ENCODE data around the gene FMNL3.

FMNL3 gene

GRCh38 chr12:49698619-49699545 lies 8.3 kb downstream of the FMNL3 start:
- peaks cover 19% of the 10 kb centered on the region for H3K4me1 ChIP-seq (ENCODE audit: control insufficient read depth, insufficient read depth, low read length, poor library complexity, severe bottlenecking)
- H3K9me3 ChIP-seq (ENCODE audit: control insufficient read depth, low read length), result no peaks in the 10 kb centered on the region
- H3K4me3 ChIP-seq (ENCODE audit: insufficient read depth, low read depth, low read length, poor library complexity, severe bottlenecking), result peak overlapping the region; percentile 22
- no peaks in the 10 kb centered on the region for H3K36me3 ChIP-seq (ENCODE audit: control insufficient read depth, insufficient read depth, low read length)
- no peaks in the 10 kb centered on the region for H3K27me3 ChIP-seq (replicated peaks; ENCODE audit: control insufficient read depth, insufficient read depth, low read length, poor library complexity, severe bottlenecking)
- peak in 1 of 3 donors; percentile 7 for DNase-seq
- H3K27ac ChIP-seq (ENCODE audit: insufficient read depth, low read length, poor library complexity, severe bottlenecking), result peak overlapping the region; percentile 2

- H3K4me1 ChIP-seq (ENCODE audit: control insufficient read depth, insufficient read depth, low read length, poor library complexity, severe bottlenecking), result peaks cover 13% of the 10 kb centered on the region
- no peak for DNase-seq
- H3K36me3 ChIP-seq (ENCODE audit: control insufficient read depth, insufficient read depth, low read length), result no peaks in the 10 kb centered on the region
- H3K27me3 ChIP-seq (replicated peaks; ENCODE audit: control insufficient read depth, insufficient read depth, low read length, poor library complexity, severe bottlenecking), result no peaks in the 10 kb centered on the region
- H3K4me3 ChIP-seq (ENCODE audit: insufficient read depth, low read depth, low read length, poor library complexity, severe bottlenecking), result no peak overlapping the region
- H3K9me3 ChIP-seq (ENCODE audit: control insufficient read depth, low read length), result no peaks in the 10 kb centered on the region
- H3K27ac ChIP-seq (ENCODE audit: insufficient read depth, low read length, poor library complexity, severe bottlenecking), result no peak overlapping the region
These were observed 9.4 kb downstream of the FMNL3 start for GRCh38 chr12:49697808-49698207.

GRCh38 chr12:49696723-49697122 lies 10.5 kb downstream of the FMNL3 start:
- Histone ChIP-seq H3K4me3 (ENCODE audit: insufficient read depth, low read depth, low read length, poor library complexity, severe bottlenecking) (no peak overlapping the region), H3K27me3 (replicated peaks; ENCODE audit: control insufficient read depth, insufficient read depth, low read length, poor library complexity, severe bottlenecking) (no peaks in the 10 kb centered on the region), H3K4me1 (ENCODE audit: control insufficient read depth, insufficient read depth, low read length, poor library complexity, severe bottlenecking) (peaks cover 13% of the 10 kb centered on the region), H3K27ac (ENCODE audit: insufficient read depth, low read length, poor library complexity, severe bottlenecking) (no peak overlapping the region), H3K9me3 (ENCODE audit: control insufficient read depth, low read length) (no peaks in the 10 kb centered on the region), H3K36me3 (ENCODE audit: control insufficient read depth, insufficient read depth, low read length) (no peaks in the 10 kb centered on the region)
- DNase-seq, result no peak

GRCh38 chr12:49693931-49694444 lies 13.2 kb downstream of the FMNL3 start:
- Histone ChIP-seq H3K4me1 (ENCODE audit: control insufficient read depth, insufficient read depth, low read length, poor library complexity, severe bottlenecking) (peaks cover 15% of the 10 kb centered on the region), H3K4me3 (ENCODE audit: insufficient read depth, low read depth, low read length, poor library complexity, severe bottlenecking) (no peak overlapping the region), H3K36me3 (ENCODE audit: control insufficient read depth, insufficient read depth, low read length) (no peaks in the 10 kb centered on the region), H3K9me3 (ENCODE audit: control insufficient read depth, low read length) (no peaks in the 10 kb centered on the region), H3K27ac (ENCODE audit: insufficient read depth, low read length, poor library complexity, severe bottlenecking) (no peak overlapping the region), H3K27me3 (replicated peaks; ENCODE audit: control insufficient read depth, insufficient read depth, low read length, poor library complexity, severe bottlenecking) (no peaks in the 10 kb centered on the region)
- DNase-seq, result no peak

- no peak for DNase-seq
- Histone ChIP-seq H3K4me1 (ENCODE audit: control insufficient read depth, insufficient read depth, low read length, poor library complexity, severe bottlenecking) (peaks cover 7% of the 10 kb centered on the region), H3K27me3 (replicated peaks; ENCODE audit: control insufficient read depth, insufficient read depth, low read length, poor library complexity, severe bottlenecking) (no peaks in the 10 kb centered on the region), H3K27ac (ENCODE audit: insufficient read depth, low read length, poor library complexity, severe bottlenecking) (no peak overlapping the region), H3K4me3 (ENCODE audit: insufficient read depth, low read depth, low read length, poor library complexity, severe bottlenecking) (no peak overlapping the region), H3K9me3 (ENCODE audit: control insufficient read depth, low read length) (no peaks in the 10 kb centered on the region), H3K36me3 (ENCODE audit: control insufficient read depth, insufficient read depth, low read length) (no peaks in the 10 kb centered on the region)
These were observed 14.4 kb downstream of the FMNL3 start for GRCh38 chr12:49692851-49693250.

- no peaks in the 10 kb centered on the region for H3K9me3 ChIP-seq (ENCODE audit: control insufficient read depth, low read length)
- no peak overlapping the region for H3K27ac ChIP-seq (ENCODE audit: insufficient read depth, low read length, poor library complexity, severe bottlenecking)
These were observed 17.4 kb downstream of the FMNL3 start for GRCh38 chr12:49689785-49690184.

GRCh38 chr12:49689237-49689636 lies 18.0 kb downstream of the FMNL3 start:
- DNase-seq, result no peak
- Histone ChIP-seq H3K4me1 (ENCODE audit: control insufficient read depth, insufficient read depth, low read length, poor library complexity, severe bottlenecking) (peaks cover 7% of the 10 kb centered on the region), H3K27me3 (replicated peaks; ENCODE audit: control insufficient read depth, insufficient read depth, low read length, poor library complexity, severe bottlenecking) (no peaks in the 10 kb centered on the region), H3K9me3 (ENCODE audit: control insufficient read depth, low read length) (no peaks in the 10 kb centered on the region), H3K36me3 (ENCODE audit: control insufficient read depth, insufficient read depth, low read length) (no peaks in the 10 kb centered on the region), H3K27ac (ENCODE audit: insufficient read depth, low read length, poor library complexity, severe bottlenecking) (no peak overlapping the region), H3K4me3 (ENCODE audit: insufficient read depth, low read depth, low read length, poor library complexity, severe bottlenecking) (no peak overlapping the region)

More at GRCh38 chr12:49689785-49690184, 17.4 kb downstream of the FMNL3 start:
- Histone ChIP-seq H3K36me3 (ENCODE audit: control insufficient read depth, insufficient read depth, low read length) (no peaks in the 10 kb centered on the region), H3K4me3 (ENCODE audit: insufficient read depth, low read depth, low read length, poor library complexity, severe bottlenecking) (no peak overlapping the region), H3K27me3 (replicated peaks; ENCODE audit: control insufficient read depth, insufficient read depth, low read length, poor library complexity, severe bottlenecking) (no peaks in the 10 kb centered on the region), H3K4me1 (ENCODE audit: control insufficient read depth, insufficient read depth, low read length, poor library complexity, severe bottlenecking) (peaks cover 7% of the 10 kb centered on the region)
- DNase-seq, result no peak

- Histone ChIP-seq H3K4me1 (ENCODE audit: control insufficient read depth, insufficient read depth, low read length, poor library complexity, severe bottlenecking) (peaks cover 7% of the 10 kb centered on the region), H3K36me3 (ENCODE audit: control insufficient read depth, insufficient read depth, low read length) (no peaks in the 10 kb centered on the region), H3K4me3 (ENCODE audit: insufficient read depth, low read depth, low read length, poor library complexity, severe bottlenecking) (no peak overlapping the region), H3K27ac (ENCODE audit: insufficient read depth, low read length, poor library complexity, severe bottlenecking) (no peak overlapping the region), H3K27me3 (replicated peaks; ENCODE audit: control insufficient read depth, insufficient read depth, low read length, poor library complexity, severe bottlenecking) (no peaks in the 10 kb centered on the region), H3K9me3 (ENCODE audit: control insufficient read depth, low read length) (no peaks in the 10 kb centered on the region)
- no peak for DNase-seq
These were observed 19.3 kb downstream of the FMNL3 start for GRCh38 chr12:49687941-49688340.

GRCh38 chr12:49684310-49684854 lies 22.8 kb downstream of the FMNL3 start:
- Histone ChIP-seq H3K27ac (ENCODE audit: insufficient read depth, low read length, poor library complexity, severe bottlenecking) (no peak overlapping the region), H3K9me3 (ENCODE audit: control insufficient read depth, low read length) (no peaks in the 10 kb centered on the region), H3K4me3 (ENCODE audit: insufficient read depth, low read depth, low read length, poor library complexity, severe bottlenecking) (no peak overlapping the region), H3K4me1 (ENCODE audit: control insufficient read depth, insufficient read depth, low read length, poor library complexity, severe bottlenecking) (no peaks in the 10 kb centered on the region), H3K27me3 (replicated peaks; ENCODE audit: control insufficient read depth, insufficient read depth, low read length, poor library complexity, severe bottlenecking) (no peaks in the 10 kb centered on the region), H3K36me3 (ENCODE audit: control insufficient read depth, insufficient read depth, low read length) (no peaks in the 10 kb centered on the region)
- DNase-seq, result no peak
